Effector memory CD4-positive, alpha-beta T cell (primary cell): ENCODE results near the gene HOXB3.

Source experiments
- DNase-seq, 3 donors: peaks; one replicate each; pipeline ENCODE4 v3.0.0-alpha.2; 2020
- H3K27ac ChIP-seq: 2 replicates; pipeline ENCODE4 v1.7.0; 2013; ENCODE audit warnings: mild to moderate bottlenecking, low read length, moderate library complexity; ENCODE audit not compliant: insufficient read depth, poor library complexity, severe bottlenecking
- H3K27me3 ChIP-seq: replicated peaks from 2 replicates; pipeline ENCODE4 v1.7.0; 2013; ENCODE audit warnings: mild to moderate bottlenecking, low read length; ENCODE audit not compliant: insufficient read depth, control insufficient read depth, poor library complexity, severe bottlenecking
- H3K36me3 ChIP-seq: 2 replicates; pipeline ENCODE4 v1.7.0; 2013; ENCODE audit warnings: mild to moderate bottlenecking, low read length, moderate library complexity; ENCODE audit not compliant: control insufficient read depth, insufficient read depth
- H3K4me1 ChIP-seq: 2 replicates; pipeline ENCODE4 v1.7.0; 2013; ENCODE audit warnings: low read length, mild to moderate bottlenecking; ENCODE audit not compliant: control insufficient read depth, insufficient read depth, poor library complexity, severe bottlenecking
- H3K4me3 ChIP-seq: 2 replicates; pipeline ENCODE4 v1.7.0; 2013; ENCODE audit warnings: low read length, low read depth, mild to moderate bottlenecking; ENCODE audit not compliant: insufficient read depth, poor library complexity, severe bottlenecking
- H3K9me3 ChIP-seq: 2 replicates; pipeline ENCODE4 v1.7.0; 2013; ENCODE audit warnings: mild to moderate bottlenecking, low read length, moderate library complexity; ENCODE audit not compliant: control insufficient read depth

Gene HOXB3

DNA sequence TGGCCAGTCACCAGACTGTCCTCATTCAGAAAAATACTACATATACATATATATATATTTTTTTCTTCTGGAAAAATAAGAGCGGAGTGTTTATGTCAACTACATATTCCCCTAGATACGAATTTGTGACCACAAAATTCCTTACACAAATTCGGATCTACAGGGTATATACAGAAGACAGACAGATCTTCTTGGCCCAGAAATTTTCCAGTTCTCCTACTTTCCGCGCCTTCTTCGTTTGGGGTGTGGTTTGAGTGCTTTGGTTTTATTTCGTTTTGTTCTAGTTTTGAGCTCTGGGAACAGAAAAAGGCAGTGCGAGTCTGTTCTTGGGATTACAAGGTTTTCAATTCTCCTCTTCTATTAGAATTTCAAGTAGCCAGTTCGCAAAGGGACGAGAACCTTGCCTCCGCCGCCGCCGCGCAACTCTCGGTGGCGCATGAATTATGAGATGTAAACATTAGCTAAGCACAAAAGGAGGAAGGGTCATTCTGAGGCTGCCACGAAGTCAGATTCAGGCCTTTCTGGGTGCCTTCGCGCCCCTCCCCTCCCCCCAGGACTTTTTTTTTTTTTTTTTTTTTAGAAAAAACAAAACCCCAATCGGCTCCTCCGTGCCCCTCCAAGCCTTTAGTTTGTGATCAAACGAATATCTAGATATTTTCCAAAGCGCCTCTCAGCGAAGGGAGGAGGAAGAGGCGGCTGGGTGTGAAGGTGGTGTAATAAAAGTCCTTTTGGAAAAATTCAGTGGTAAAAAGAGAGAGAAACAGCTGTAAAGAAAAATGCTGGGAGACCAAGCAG lies 10.1 kb downstream of the HOXB3 start:
- DNase-seq = no peak
- Histone ChIP-seq H3K4me3 (no peak overlapping the region), H3K4me1 (peaks cover 23% of the 10 kb centered on the region), H3K9me3 (no peaks in the 10 kb centered on the region), H3K36me3 (no peaks in the 10 kb centered on the region), H3K27ac (no peak overlapping the region), H3K27me3 (peaks cover 24% of the 10 kb centered on the region)

DNA sequence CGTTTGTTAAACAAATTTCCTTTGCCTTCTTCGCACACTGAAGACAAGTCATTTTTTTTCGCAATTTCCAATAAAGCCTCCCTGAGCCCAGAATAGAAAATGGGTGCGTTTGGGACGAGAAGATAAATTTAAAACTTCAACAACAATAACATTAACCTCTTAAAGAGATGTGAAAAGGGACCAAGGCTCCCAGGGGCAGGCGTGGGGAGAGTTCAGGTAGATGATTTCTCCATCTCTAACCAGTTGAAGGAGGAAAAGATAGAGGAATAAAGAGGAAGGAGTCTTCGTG lies 10.6 kb downstream of the HOXB3 start:
- peak overlapping the region; percentile 81 for H3K4me3 ChIP-seq
- peaks cover 21% of the 10 kb centered on the region for H3K4me1 ChIP-seq

DNA sequence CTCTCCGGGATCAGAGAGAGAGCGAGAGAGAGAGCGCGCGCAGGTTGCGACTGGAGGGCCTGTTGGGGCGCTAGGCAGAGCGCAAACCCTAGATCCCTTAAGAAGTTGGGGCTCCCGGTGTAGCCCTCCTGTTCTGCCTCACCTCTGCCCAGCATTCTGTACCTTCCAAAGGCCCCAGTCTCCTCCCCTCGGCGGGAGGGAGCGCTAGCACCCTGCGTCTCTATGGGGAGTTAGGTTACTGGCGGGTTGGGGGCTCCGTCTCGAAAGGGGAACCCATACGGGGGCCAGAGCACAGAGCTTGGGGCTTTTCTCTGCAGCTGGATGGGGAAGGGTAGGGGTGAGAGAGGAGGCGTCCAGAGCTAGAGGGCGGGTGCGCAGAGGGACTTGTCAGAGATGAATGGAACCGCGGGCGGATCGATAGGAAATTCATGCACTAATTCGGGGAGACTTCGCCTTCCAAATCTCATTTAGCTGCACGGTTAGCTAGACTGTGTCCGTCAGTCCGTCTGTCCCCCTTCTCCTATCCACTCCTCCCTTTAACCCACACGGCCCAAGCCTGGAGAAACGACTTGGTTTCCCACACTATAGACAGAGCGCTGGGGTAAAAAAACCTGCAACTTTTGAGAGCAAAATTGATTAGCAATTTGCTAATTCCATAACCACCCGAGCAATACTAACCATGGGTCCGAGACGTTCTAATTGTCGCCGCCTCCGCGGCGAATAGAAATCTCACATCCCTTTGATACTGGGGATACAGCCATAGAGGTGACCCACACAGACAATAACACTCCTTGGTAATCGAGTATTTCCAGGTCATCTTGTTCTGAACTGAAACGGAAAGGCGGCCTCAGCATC lies 11.2 kb downstream of the HOXB3 start:
- no peaks in the 10 kb centered on the region for H3K9me3 ChIP-seq
- peaks cover 24% of the 10 kb centered on the region for H3K27me3 ChIP-seq
- peak overlapping the region; percentile 63 for H3K27ac ChIP-seq
- no peak for DNase-seq
- peak overlapping the region; percentile 81 for H3K4me3 ChIP-seq
- no peaks in the 10 kb centered on the region for H3K36me3 ChIP-seq
- peaks cover 21% of the 10 kb centered on the region for H3K4me1 ChIP-seq

More for the DNA sequence above, 10.6 kb downstream of the HOXB3 start:
- no peak overlapping the region for H3K27ac ChIP-seq
- DNase-seq = no peak
- no peaks in the 10 kb centered on the region for H3K9me3 ChIP-seq
- H3K36me3 ChIP-seq = no peaks in the 10 kb centered on the region
- H3K27me3 ChIP-seq = peaks cover 24% of the 10 kb centered on the region

DNA sequence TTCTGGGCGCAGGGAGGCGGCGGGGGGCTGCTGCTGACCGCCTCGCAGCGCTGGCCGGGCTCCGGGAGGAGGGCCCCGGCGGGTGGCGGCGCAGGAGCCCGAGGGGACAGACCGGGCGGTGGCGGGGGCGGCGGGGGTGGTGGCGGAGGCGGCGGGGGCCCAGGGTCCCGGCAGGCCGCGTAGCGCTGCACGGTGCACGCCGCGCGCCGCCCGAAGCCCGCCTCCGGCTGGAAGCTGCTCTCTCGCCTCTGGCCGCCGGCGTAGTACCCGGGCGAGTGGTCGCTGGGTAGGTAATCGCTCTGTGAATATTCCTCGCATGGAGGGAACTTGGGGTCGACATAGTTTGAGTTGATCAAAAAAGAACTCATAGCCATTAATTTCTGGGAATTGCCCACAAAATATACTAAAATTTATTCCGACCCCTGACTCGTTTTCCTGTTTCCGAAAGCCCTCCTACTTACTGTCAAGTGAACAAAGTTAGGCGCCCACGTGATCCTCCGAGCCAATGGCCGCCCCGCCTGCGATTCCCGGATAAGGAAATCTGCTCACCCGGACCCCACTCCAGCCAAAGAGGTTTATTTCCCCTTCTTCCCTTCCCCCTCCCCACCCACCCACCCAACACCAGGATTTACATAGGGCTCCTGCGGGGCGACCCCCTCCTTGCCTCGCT lies 12.0 kb downstream of the HOXB3 start, which contains the start of gene HOXB4:
Gene HOXB4 (minus strand): TSS at position 405 of the 670 bp plus-strand sequence. CDS start 31 bp downstream, at position 374.
- Histone ChIP-seq H3K4me3 (peak within 1 kb of the TSS; percentile 81), H3K27me3 (peaks cover 24% of the 10 kb centered on the region), H3K9me3 (no peaks in the 10 kb centered on the region), H3K4me1 (peaks cover 21% of the 10 kb centered on the region), H3K27ac (peak within 1 kb of the TSS; percentile 63), H3K36me3 (no peaks in the 10 kb centered on the region)
- DNase-seq = peak; percentile 48 to 73 (median 64)

DNA sequence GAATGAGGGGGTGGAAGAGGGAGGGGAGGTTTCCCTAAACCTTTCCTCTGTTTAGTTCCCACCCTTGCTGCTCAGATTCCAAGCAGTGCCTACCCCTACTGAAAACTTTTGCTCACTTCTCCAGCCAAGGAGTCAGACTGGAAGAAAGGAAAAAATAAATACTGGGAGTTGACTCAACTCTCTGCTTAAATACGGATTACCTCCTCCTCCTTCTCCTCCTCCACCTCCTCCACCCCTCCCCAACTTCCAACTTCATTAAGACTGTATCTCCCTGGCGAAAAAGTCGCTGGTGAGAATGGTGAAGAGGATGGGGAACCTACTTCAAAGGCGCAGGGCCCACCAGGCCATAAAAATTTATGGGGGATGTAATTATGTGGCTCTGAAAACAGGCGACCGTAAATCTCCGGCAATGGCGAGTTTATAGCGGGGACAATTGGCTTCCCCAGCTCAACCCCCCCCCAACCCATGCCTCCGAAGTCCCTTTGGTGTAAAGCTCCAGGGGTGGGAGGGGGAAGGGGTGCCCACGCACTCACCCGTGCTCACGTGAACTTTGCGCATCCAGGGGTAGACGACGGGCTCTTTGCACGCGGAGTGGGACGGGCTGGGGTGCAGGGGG lies 12.6 kb downstream of the HOXB3 start:
- peaks cover 24% of the 10 kb centered on the region for H3K27me3 ChIP-seq
- no peak overlapping the region for H3K27ac ChIP-seq
- H3K9me3 ChIP-seq = no peaks in the 10 kb centered on the region
- DNase-seq = no peak
- peaks cover 21% of the 10 kb centered on the region for H3K4me1 ChIP-seq
- H3K36me3 ChIP-seq = no peaks in the 10 kb centered on the region
- H3K4me3 ChIP-seq = peak overlapping the region; percentile 81

DNA sequence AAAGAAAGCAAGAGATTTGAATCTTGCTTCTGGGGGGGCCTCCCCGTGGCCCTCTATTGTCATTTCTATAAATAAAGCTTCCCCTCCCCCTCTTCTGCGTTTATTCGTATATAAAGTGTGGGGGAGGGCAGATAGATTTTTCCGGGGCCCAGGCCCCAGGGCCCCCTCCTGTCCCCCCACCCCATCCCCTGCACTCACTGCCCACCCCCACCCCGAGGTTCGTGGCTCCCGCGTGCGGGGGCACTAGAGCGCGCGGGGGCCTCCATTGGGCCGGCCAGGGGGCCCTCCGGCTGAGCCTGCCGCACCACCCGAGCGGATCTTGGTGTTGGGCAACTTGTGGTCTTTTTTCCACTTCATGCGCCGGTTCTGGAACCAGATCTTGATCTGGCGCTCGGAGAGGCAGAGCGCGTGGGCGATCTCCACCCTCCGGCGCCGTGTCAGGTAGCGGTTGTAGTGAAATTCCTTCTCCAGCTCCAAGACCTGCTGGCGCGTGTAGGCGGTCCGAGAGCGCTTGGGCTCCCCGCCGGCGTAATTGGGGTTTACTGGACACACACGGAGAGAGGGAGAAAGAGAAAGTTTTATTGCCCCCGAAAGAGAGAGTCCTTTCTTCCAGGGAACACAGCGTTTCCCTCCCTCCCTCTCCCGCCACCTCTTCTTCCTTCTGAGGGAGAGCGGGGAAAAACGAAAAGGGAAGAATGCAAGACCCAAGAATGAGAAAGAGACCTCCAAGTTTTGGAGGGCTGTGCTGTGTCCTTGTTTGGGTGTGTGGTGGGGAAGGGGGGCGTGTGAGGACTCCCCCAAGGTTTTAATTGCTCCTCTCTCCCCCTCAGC lies 13.3 kb downstream of the HOXB3 start:
- H3K36me3 ChIP-seq = no peaks in the 10 kb centered on the region
- H3K27ac ChIP-seq = no peak overlapping the region
- H3K9me3 ChIP-seq = no peaks in the 10 kb centered on the region
- peaks cover 17% of the 10 kb centered on the region for H3K27me3 ChIP-seq
- peaks cover 21% of the 10 kb centered on the region for H3K4me1 ChIP-seq
- DNase-seq = no peak
- H3K4me3 ChIP-seq = peak overlapping the region; percentile 81

DNA sequence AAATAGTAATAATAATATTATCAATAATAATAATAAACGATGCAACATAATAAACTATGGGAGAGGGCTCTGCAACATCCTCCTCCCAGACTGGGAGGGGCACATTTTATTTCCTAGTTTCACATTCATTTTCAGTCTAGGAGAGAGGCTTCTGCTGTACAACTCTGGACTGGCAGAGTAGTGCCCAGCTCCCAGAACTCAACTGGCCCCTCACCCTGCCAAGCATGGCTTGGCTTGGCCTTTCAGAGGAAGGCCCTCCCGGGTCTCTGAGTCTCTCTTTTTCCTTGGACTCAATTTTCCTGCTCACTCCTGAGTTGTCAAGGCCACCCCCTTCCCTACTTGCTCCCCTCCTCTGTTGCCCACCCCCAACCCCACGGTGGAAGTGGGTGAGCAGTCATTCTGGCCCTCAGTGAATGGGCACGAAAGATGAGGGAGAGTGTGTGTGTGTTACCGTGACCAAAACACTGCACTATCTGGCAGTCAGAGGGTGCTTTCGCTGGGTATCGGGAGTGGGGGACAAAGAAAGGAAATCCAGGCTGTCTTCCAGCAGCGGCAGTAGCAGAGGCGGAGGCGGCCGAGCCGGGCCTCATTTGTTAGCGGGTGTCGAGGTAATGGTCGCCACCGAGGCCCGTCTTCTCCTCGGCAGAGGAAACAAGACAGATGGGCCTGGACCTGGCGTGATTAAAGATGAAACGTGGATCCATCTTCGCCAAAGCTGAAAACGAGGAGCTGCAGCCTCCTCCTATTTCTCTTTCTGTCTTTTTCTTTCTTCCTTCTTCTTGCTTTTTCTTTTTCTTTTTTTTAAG lies 14.2 kb downstream of the HOXB3 start:
- H3K36me3 ChIP-seq = no peaks in the 10 kb centered on the region
- peaks cover 9% of the 10 kb centered on the region for H3K27me3 ChIP-seq
- no peak for DNase-seq
- H3K9me3 ChIP-seq = no peaks in the 10 kb centered on the region
- no peak overlapping the region for H3K4me3 ChIP-seq
- H3K4me1 ChIP-seq = peaks cover 21% of the 10 kb centered on the region
- H3K27ac ChIP-seq = no peak overlapping the region

DNA sequence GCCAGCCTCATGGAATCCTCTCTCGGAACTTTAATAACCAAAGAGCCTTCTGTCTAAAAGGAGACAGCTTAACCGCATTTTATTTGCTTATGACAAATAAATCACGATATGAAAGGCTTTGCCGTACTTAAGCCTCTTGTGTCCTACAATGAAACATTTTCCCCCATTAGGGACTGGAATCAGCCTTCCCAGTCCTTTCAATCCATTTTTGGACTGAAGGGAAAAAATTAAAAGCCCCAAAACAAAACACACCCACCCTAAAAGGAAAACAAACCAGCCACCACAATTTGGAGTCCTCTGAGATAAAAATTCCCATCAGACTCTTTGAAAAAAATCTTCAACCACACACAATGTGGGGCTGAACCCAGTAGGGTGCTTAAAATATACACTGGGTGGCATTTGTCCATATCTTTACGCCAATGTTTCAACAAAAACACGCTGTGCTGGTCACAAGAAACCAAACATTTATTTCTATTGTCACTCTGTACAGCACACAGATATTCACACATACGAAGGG lies 14.9 kb downstream of the HOXB3 start:
- no peaks in the 10 kb centered on the region for H3K36me3 ChIP-seq
- H3K9me3 ChIP-seq = no peaks in the 10 kb centered on the region
- H3K4me3 ChIP-seq = no peak overlapping the region
- H3K27me3 ChIP-seq = peaks cover 3% of the 10 kb centered on the region
- H3K4me1 ChIP-seq = peaks cover 21% of the 10 kb centered on the region
- H3K27ac ChIP-seq = no peak overlapping the region
- DNase-seq = no peak
